Heart left ventricle (tissue), 16 donors: ENCODE data around the gene RNF14. TPM values are rescaled to one million over a fixed set of nuclear protein-coding genes. Genes with fewer than 3 reads are reported as not detected.

Experiments used
- ATAC-seq, 4 donors: fragments of 200-7000 bp; cut with Tn5 transposase; one replicate each; pipeline ENCODE4 v1.9.1; 2020 to 2022; ENCODE audit warnings: moderate library complexity in 4 of 4, mild to moderate bottlenecking in 3 of 4, moderate number of reproducible peaks in 1 of 4
- DNase-seq, 5 donors: peaks; one replicate each; pipeline ENCODE4 v3.0.0-alpha.2; 2020
- H3K27ac ChIP-seq, 12 donors: fragments of 200-600 bp; sonication (generic) in 4 of 12; one replicate each; pipeline versions ENCODE4 v1.5.0 to v1.8.0; 2016 to 2022; ENCODE audit warnings: mild to moderate bottlenecking in 2 of 12
- H3K27me3 ChIP-seq, 9 donors: fragments of 200-600 bp; sonication (generic) in 2 of 9; one replicate each; pipeline versions ENCODE4 v1.5.1 to v1.8.0; 2016 to 2022; ENCODE audit warnings: mild to moderate bottlenecking in 3 of 9
- H3K36me3 ChIP-seq, 9 donors: fragments of 200-600 bp; sonication (generic) in 2 of 9; one replicate each; pipeline versions ENCODE4 v1.5.0 to v1.8.0; 2018 to 2022; ENCODE audit warnings: mild to moderate bottlenecking in 2 of 9
- H3K4me1 ChIP-seq, 12 donors: fragments of 200-600 bp; sonication (generic) in 4 of 12; one replicate each; pipeline versions ENCODE4 v1.5.0 to v1.8.0; 2016 to 2022; ENCODE audit warnings: mild to moderate bottlenecking in 3 of 12
- H3K4me3 ChIP-seq, 12 donors: fragments of 200-600 bp; sonication (generic) in 4 of 12; one replicate each; pipeline versions ENCODE4 v1.5.0 to v1.8.0; 2017 to 2022; ENCODE audit warnings: mild to moderate bottlenecking in 9 of 12, moderate library complexity in 4 of 12
- H3K9me3 ChIP-seq, 12 donors: fragments of 200-600 bp; sonication (generic) in 4 of 12; one replicate each; pipeline versions ENCODE4 v1.5.0 to v1.8.0; 2016 to 2022; ENCODE audit warnings: mild to moderate bottlenecking in 1 of 12
- CTCF ChIP-seq, 12 donors: fragments of 200-600 bp; sonication (generic) in 4 of 12; IDR thresholded peaks; one replicate each; pipeline versions ENCODE4 v1.5.0 to v1.8.0; 2018 to 2022; ENCODE audit warnings: antibody characterized with exemption in 12 of 12, mild to moderate bottlenecking in 5 of 12
- POLR2A ChIP-seq, 2 donors: fragments of 450-650 bp; IDR thresholded peaks; one replicate each; pipeline ENCODE4 v1.6.1; 2017; ENCODE audit warnings: antibody characterized with exemption in 2 of 2, mild to moderate bottlenecking in 2 of 2, moderate library complexity in 2 of 2
- WGBS, 4 donors: extraction: QIAGEN DNeasy Blood & Tissue Kit in 2 of 4; methylation state at CpG; one replicate each; pipeline versions ENCODE4 v1.1.5 to v1.1.7; 2013 to 2018; 5-methylcytosine and 5-hydroxymethylcytosine counted together
- intact Hi-C, 10 donors: fragments of 100-400 bp; cut with DNase I; formaldehyde crosslinking; loops; one replicate each; pipeline versions ENCODE4 v1.11.1 to v1.14.2; 2022
- polyA plus RNA-seq, 2 donors: library from polyadenylated mRNA; stranded (reverse); fragments of 200-250 nt; gene quantifications; one replicate each; pipeline ENCODE4 v1.2.3, GENCODE V29; 2013
- total RNA-seq, 9 donors: library from RNA; depleted of rRNA in 2 of 9; stranded (reverse); fragments of >200 nt in 2 of 9; fragmentation: NEBNext Ultra II Directional in 3 of 9; extraction: Animal tissue kit (Norgen Biotek cat#: 25700) in 3 of 9; gene quantifications; one replicate each; pipeline versions ENCODE4 v1.1.0 to v1.2.4, GENCODE V29; 2016 to 2023
- donor health status: ischemic (EF 13 %, LVEDD 7.1; RV severe dilation, severe dysfunction).
- donor health status: healthy with polysubstance abuse.
- donor health status: DM: no; HTN: yes; CAD: no.
- donor health status: DM: no; HTN: no; CAD: no.
- donor health status: ischemic (EF 25% LVEDD 6.9; RV normal size, moderate dysfunction).
- donor health status: ischemic (EF 25% LVEDD 5.7; RV mildly dilated, moderate dysfunction).
- donor health status: healthy.
- donor health status: DM: yes; HTN: yes; CAD: no.
- donor health status: ischemic (EF 35%, LVEDD 5.7; RV mildly dilated, moderate dysfunction).
- donor health status: nonischemic (EF 11% LVEDD 7.7; RV severe dilation, severe dysfunction).
- donor health status: DM: yes; HTN: yes; CAD: no.
- donor health status: PGD.
- donor health status: ischemic (EF 29% LVEDD 5.4; RV normal size, mild dysfunction).
- donor health status: nonischemic (EF 23%, LVEDD 6.1; RV moderate dilation, normal function).

Gene RNF14
- total and polyA plus RNA-seq, 11 donors = 21.3 to 131 (median 103) TPM

- Histone ChIP-seq H3K4me1 (peaks cover 0 to 52% (median 15%) of the 10 kb centered on the region in 12 donors), H3K4me3 (peak overlapping the region in 2 of 12 donors; percentile 78 to 98), H3K27me3 (no peaks in the 10 kb centered on the region), H3K9me3 (no peaks in the 10 kb centered on the region), H3K27ac (peak overlapping the region in 8 of 12 donors; percentile 70 to 94 (median 88)), H3K36me3 (peaks cover 0 to 18% (median 8%) of the 10 kb centered on the region in 9 donors)
- peak in 2 of 4 donors; percentile 10 to 12 for ATAC-seq
- TF ChIP-seq CTCF (IDR thresholded peaks at IDR 0.05) (no peak), POLR2A (IDR thresholded peaks at IDR 0.05) (no peak)
- DNase-seq = peak; percentile 52 to 70 (median 58)
- 78 to 89% (median 84%) methylated on average over 16 of the region's 16 CpGs for WGBS, 4 donors
- intact Hi-C loops = loop anchor here in 7 of 10 donors (2.0 to 10.0 kb wide), 6 partner anchors 93 to 681 kb away; partner anchors contain the start of gene NDFIP1 (in 4 of the 7)
Observed at GRCh38 chr5:142013734-142014521, 45.0 kb downstream of the RNF14 start.

GRCh38 chr5:142014911-142015584, 46.1 kb downstream of the RNF14 start:
- peaks cover 0 to 52% (median 15%) of the 10 kb centered on the region in 12 donors for H3K4me1 ChIP-seq
- TF ChIP-seq CTCF (IDR thresholded peaks at IDR 0.05) (peak; percentile 38 to 66 (median 56)), POLR2A (IDR thresholded peaks at IDR 0.05) (no peak)
- DNase-seq (peak in 1 of 5 donors; percentile 27), ATAC-seq (no peak)
- H3K9me3 ChIP-seq = peaks cover 0 to under 1% (median 0%) of the 10 kb centered on the region in 12 donors
- H3K27me3 ChIP-seq = no peaks in the 10 kb centered on the region
- peaks cover 0 to 12% (median 2%) of the 10 kb centered on the region in 9 donors for H3K36me3 ChIP-seq
- intact Hi-C loops = loop anchor here in 8 of 10 donors (2.0 to 10.0 kb wide), 7 partner anchors 47 to 680 kb away; partner anchors contain the start of gene NDFIP1 (in 4 of the 8)
- H3K4me3 ChIP-seq = no peak overlapping the region
- peak overlapping the region in 5 of 12 donors; percentile 2 to 93 (median 11) for H3K27ac ChIP-seq
- WGBS, 4 donors = 63 to 67% (median 66%) methylated on average over 7 of the region's 7 CpGs

- peak in 2 of 5 donors; percentile 29 to 36 for DNase-seq
- ATAC-seq = peak in 2 of 4 donors; percentile 18 to 23
- peaks cover 0 to 52% (median 15%) of the 10 kb centered on the region in 12 donors for H3K4me1 ChIP-seq
- 63 to 89% (median 72%) methylated on average over 6 of the region's 6 CpGs for WGBS, 4 donors
- intact Hi-C loops = loop anchor here in 4 of 10 donors (2.0 to 10.0 kb wide), 6 partner anchors 46 to 679 kb away; partner anchors contain the start of gene NDFIP1 (in 2 of the 4)
- H3K27me3 ChIP-seq = no peaks in the 10 kb centered on the region
- TF ChIP-seq POLR2A (IDR thresholded peaks at IDR 0.05) (no peak), CTCF (IDR thresholded peaks at IDR 0.05) (no peak)
- H3K27ac ChIP-seq = peak overlapping the region in 5 of 12 donors; percentile 2 to 93 (median 11)
- peaks cover 0 to 10% (median under 1%) of the 10 kb centered on the region in 9 donors for H3K36me3 ChIP-seq
- peak overlapping the region in 1 of 12 donors; percentile 10 for H3K4me3 ChIP-seq
- peaks cover 0 to 7% (median 1%) of the 10 kb centered on the region in 12 donors for H3K9me3 ChIP-seq
Observed at GRCh38 chr5:142015781-142016533, 47.1 kb downstream of the RNF14 start.
